Inferior parietal cortex (tissue), 1 donor: ENCODE data around the gene GJA10.

ENCODE experiments used
- DNase-seq: peaks from one replicate; pipeline ENCODE4 v3.0.0-alpha.2; 2016; ENCODE audit errors: extremely low spot score

GJA10 gene

GRCh38 chr6:89944826-89945407 is 50.6 kb downstream of the GJA10 start:
- DNase-seq = no peak
